GM18909 (cell line): Measurements from ENCODE around the gene PPARA.

Experiments used
- ATAC-seq: cut with Tn5 transposase; IDR thresholded peaks from one replicate; pipeline ENCODE4 v1.9.1; 2021; ENCODE audit warnings: mild to moderate bottlenecking; ENCODE audit not compliant: unreplicated experiment, poor library complexity

The PPARA gene

GRCh38 chr22:46113910-46114517 is 36.3 kb upstream of the PPARA start:
- no peak for ATAC-seq

DNA sequence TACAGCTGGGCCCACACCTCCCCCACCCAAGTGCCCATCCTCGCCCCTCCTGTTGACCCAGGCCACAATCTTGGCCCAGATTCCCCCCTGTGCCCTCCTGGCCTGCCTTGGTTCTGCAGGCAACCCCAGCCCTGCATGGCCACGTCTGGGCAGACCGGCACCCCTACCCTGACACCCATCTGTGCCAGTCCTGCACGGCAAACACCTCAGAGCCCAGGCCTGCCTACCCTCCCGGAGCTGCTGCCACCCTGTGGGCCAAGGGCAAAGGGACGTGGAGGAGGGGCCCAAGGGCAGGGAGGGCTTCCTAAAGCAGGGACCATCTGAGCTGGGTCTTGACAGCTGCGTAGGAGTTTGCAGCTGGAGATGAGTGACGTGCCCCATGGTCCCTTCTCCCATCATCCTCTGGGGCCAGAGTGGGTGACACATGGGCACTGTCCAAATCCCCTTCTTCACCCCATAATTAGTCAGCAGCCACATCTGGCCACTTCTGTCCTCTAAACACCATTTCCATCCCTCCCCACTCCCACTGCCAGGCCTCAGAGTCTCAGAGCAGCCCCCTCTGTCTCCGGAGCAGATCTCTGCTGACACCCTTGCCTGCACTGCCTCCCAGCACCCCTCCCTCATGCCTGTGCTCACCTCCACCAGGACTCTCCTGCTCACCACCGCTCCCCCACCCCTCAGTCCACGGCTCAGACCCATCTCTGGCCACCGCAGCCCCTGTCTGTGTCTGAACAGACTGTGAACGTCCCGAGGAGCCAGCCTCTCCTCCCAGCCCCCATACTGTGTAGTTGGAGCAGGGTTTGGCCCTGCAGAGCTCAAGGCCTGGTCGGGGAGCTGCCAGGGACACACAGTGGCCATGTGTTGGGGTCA is 35.6 kb upstream of the PPARA start:
- ATAC-seq, result no peak

DNA sequence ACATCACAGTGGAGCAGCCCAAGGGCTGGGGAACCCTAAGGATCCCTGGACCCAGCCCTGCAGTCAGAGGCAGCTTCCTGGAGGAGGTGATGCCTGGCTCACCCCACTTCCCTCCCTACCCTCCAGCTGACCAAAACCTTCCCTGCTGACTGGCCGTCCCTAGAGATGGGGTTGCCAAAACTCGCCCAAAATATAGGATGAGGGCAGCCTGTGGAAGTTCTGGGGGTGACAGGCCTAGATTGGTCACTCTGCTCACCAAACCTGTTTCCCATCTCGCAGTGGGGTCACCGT is 35.0 kb upstream of the PPARA start:
- ATAC-seq, result no peak

GRCh38 chr22:46115755-46116490 is 34.4 kb upstream of the PPARA start:
- no peak for ATAC-seq

DNA sequence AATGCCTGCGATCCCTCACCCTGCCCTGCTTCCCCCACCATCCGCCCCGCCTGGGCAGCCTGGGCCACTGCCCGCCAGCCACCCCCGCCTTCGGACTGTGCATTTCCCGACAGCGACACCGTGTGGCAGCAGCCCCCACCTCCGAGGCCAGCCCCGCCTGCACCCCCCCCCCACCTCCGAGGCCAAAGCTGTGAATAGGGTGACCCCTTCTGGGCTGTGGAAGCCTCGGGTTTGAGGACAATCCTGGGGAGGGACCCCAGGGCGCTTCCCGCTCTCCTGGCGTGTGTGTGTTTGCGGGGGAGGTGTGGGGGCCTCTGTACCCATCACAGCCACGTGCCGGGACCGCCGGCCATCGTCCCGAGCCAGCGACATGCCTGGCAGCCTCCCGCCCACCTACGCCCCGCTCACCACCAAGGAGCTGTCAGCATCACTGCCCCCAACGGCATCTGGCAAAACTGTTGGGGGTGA is 33.8 kb upstream of the PPARA start:
- ATAC-seq, result no peak

DNA sequence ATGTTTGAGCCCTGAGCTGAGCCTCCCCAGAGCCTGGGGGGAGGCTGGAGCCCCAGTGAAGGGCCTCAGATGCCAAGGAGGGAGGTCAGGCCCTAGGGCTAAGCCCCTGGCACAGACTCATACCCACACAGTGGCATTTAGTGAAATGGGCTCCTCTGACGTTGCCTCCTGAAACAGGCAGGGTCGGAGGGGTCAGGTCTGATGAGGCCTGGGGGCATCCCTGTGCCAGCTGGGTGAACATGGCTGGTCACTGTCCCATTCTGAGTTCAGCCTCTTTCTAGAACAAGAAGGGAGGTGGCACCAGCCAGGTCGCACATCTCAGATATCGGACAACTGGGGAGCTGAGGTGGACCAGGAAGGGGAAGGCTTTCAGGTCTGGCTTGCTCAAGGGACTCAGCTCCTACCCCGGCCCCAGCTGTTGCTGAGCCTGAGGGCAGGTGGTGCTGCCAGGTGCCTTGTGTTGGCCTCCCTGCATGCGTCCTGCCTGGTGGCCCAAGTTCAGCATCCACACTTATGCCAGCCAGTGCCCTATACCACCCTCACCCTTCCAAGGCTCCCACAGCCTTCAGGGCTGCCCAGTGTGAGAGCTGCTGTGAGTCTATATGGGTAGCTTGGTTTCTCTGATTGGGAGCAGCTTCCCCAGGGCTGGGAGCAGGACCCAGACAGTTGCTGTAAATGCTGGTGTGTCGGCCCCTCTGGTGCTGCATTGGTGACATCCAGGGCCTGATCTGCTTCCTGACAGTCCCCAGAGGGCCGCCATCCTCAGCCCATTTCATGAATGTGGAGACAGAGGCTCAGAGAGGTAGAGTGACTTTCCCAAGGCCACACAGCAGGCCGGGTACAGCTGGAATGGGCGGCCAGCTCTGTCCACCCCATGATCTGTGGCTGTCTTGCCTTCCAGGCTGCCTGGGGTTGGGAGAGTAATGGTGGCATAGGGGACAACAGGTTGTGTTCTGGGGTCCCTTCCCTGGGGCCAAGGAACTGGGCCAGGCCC is 32.8 kb upstream of the PPARA start:
- ATAC-seq, result no peak

DNA sequence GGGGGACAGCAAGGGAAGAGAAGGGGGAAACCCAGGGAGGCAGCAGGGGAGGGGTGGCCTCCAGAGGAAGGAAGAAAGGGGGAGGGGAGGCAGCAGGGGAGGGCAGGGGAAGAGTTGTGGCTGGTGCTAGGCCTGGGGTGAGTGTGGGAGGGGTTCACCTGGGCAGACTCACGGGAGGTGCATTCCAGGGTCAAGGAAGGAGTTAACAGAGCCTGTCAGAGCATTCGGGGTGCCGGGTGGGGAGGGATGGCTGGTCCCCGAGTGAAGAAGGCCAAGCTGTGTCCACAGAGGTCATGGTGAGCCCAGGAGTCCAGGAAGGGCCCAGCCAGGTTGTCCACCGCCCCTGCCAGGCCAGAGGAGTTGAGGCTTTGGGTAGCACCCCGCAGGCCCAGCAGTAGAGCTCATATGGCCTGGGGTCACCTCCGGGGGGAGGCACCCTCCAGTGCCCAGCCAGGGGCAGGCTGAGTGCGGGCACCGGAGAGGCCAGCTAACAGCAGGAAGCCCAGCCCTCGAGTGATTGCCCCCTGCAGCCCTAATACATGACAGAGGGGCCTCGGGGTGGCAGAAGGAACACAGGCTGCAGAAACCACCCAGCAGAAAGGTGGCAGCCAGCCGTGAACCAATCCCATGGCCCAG is 31.1 kb upstream of the PPARA start:
- ATAC-seq, result no peak

DNA sequence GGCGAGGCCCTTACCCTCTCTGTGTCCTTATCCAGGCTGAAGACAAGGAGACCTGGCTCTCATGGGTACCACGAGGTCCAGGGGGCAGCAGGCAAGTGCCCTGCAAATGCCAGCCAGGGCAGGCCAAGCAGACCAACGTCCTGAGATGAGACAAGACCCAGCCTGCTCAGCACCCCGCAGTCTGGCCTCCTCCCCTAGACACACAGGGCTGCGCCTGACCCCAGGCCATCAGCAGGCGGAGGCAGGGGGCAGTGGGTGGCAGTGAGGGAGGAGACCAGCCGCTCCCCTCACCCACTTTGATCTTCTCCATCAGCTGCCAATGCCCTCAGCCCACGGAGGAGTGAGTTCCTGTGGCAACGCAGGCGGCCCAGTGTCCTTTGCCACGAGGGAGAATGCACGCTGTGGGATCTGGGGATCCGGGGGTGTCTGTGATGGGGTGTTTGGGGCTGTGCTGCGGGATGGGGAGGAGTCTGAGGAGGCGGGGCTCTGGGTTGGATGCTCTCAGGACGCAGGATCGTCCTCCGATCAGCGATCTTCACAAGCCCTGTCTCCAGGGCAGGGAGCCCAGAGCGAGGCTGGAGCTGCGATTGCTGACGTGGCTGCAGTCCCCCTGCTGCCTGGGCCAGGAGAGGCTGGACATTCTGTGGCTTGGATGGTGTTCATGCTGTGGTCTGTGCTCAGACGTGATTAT is 30.5 kb upstream of the PPARA start:
- ATAC-seq, result no peak

DNA sequence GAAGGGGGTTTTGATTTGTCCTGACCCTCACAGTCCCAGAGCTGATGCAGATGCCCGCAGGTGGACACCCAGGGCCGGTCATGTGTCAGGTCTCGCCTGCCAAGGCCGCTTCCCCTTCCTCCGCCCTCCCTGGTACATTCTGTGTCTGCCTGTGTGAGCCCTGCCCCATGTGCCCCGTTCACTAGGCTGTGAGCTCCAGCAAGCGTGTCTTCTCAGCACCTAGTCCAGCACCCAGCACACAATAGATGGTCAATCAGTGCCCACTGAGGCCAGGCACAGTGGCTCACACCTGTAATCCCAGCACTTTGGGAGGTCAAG is 29.9 kb upstream of the PPARA start:
- no peak for ATAC-seq

GRCh38 chr22:46121079-46121478 is 29.2 kb upstream of the PPARA start:
- no peak for ATAC-seq

DNA sequence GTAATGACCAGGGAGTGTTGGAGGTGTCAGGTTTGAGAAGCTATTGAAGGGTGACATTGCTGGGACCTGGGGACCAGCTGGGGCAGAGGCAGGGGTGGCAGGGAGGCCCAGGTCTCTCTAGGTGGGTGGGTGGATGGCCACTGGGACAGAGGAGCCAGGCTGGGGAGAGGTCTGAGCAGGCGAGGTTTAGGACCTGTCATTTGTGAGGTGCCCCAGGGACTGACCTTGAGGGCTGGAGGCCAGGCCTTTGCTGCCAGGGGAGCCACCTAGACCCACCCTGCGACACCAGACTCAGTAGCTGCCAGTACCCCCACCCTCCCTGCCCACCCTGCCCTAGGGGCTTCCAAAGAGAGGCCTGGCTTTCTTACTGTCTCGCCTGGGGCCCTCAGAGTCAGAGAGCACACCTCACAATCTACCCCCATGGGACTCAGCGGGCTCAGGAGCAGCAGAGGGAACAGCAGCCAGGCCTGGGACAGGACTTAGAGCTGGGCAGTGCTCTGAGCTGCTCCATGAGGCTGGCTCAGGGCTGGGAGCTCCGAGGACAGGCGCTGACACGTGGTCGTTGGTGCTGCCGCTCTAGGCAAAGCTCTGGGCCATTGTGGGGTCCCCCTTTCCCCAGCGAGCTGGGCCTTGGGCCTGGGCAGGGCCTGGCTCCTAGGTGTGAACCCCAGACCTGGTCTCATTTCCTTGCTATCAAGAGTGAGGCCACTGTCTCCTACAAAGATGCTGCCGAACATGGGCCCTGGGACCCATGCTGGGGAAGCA is 28.6 kb upstream of the PPARA start:
- ATAC-seq, result no peak

DNA sequence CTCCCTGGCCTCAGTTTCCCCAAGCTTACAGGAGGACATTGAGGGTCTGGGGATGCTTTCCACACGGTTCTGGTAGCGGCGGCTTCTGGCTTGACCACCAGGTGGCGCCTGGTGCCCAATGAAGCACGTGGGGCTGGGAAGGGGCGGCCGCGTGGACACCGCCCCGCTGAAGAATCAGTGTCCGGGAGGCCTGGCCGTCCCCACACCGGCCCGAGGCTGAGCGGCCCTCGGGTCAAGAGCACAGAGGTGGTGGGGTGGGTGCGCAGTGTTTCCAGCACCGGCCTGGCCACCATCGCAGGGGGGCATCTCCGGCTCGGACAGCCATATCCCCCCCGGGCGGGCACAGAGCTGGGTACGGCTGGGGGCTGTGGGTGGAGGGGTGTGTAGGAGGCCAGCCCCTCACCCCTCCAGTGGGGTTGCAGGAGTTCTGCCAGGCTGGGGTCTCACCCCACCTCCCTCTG is 27.8 kb upstream of the PPARA start:
- ATAC-seq, result no peak

- no peak for ATAC-seq
Observed at GRCh38 chr22:46122980-46123693, 27.2 kb upstream of the PPARA start.

DNA sequence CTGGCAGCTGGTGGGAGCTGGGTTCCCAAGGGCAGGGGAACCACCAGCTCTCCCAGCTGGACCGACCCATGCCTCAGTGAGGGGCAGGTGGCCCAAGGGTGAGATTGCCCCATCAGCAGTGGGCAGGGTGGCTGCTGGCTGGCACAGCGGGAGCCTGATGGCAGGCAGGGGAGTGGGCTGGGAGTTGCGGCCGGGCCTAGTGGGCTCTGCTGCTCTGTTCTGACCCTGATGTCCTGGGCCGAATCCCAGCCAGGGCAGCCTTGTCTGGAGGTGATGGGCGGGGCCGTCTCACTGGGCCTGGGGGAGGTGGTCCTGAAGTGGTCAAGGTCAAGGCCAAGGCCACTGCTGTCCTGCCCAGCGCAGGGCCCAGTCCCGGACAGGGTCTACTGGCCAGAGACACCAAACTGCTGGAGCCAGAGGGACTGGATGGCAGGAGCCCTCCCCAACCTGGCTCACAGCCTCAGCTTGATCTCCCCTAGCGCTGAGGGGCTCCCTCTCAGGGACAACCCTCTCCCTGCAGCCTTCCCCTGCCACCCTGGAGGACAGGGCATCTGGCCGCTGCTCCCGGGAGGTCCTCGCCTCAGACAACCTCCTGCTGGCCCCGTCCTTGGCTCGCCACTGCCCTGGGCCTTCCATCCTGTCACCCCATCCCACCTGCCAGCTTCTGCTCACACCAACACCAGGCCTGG is 26.5 kb upstream of the PPARA start:
- no peak for ATAC-seq

GRCh38 chr22:46124383-46125144 is 25.8 kb upstream of the PPARA start:
- no peak for ATAC-seq

- ATAC-seq, result no peak
Observed at GRCh38 chr22:46125311-46125710, 25.0 kb upstream of the PPARA start.
